ENCODE measurements around the gene DTNB.
"Not testable (repeated sequence)": the region's sequence is repeated elsewhere in the genome, so short reads cannot be mapped to it uniquely, and the experiment has no call there.

DTNB gene

GRCh38 chr2:25416674-25417073, 256.7 kb downstream of the DTNB start:
- Mint-ChIP-seq H3K4me1 (ENCODE audit: low read depth) (peaks cover 10% of the 10 kb centered on the region), H3K9me3 (peaks cover 9% of the 10 kb centered on the region), H3K36me3 (ENCODE audit: low read depth) (peaks cover 16% of the 10 kb centered on the region), H3K27ac (no peak overlapping the region), H3K4me3 (no peak overlapping the region), H3K27me3 (ENCODE audit: low read depth) (no peaks in the 10 kb centered on the region)
- DNase-seq (ENCODE audit: low spot score), result no peak

- Mint-ChIP-seq H3K36me3 (ENCODE audit: low read depth) (peaks cover 16% of the 10 kb centered on the region), H3K4me1 (ENCODE audit: low read depth) (peaks cover 10% of the 10 kb centered on the region), H3K27ac (no peak overlapping the region), H3K27me3 (ENCODE audit: low read depth) (no peaks in the 10 kb centered on the region), H3K4me3 (no peak overlapping the region), H3K9me3 (peaks cover 9% of the 10 kb centered on the region)
- DNase-seq (ENCODE audit: low spot score), result no peak
Measured at GRCh38 chr2:25414781-25415180, 258.6 kb downstream of the DTNB start.

GRCh38 chr2:25413409-25413808, 260.0 kb downstream of the DTNB start:
- not testable (repeated sequence) for H3K4me3 Mint-ChIP-seq, H3K27ac Mint-ChIP-seq

GRCh38 chr2:25411753-25412152, 261.6 kb downstream of the DTNB start:
- Mint-ChIP-seq H3K4me1 (ENCODE audit: low read depth) (peaks cover 4% of the 10 kb centered on the region), H3K4me3 (no peak overlapping the region), H3K9me3 (no peaks in the 10 kb centered on the region), H3K27me3 (ENCODE audit: low read depth) (no peaks in the 10 kb centered on the region), H3K27ac (no peak overlapping the region), H3K36me3 (ENCODE audit: low read depth) (peaks cover 2% of the 10 kb centered on the region)
- DNase-seq (ENCODE audit: low spot score), result no peak

More at GRCh38 chr2:25413409-25413808, 260.0 kb downstream of the DTNB start:
- DNase-seq (ENCODE audit: low spot score); H3K4me1 Mint-ChIP-seq (ENCODE audit: low read depth); H3K27me3 Mint-ChIP-seq (ENCODE audit: low read depth); H3K9me3 Mint-ChIP-seq: not testable (repeated sequence)
- peaks cover 11% of the 10 kb centered on the region for H3K36me3 Mint-ChIP-seq (ENCODE audit: low read depth)

GRCh38 chr2:25411281-25411680, 262.1 kb downstream of the DTNB start:
- Mint-ChIP-seq H3K27ac (no peak overlapping the region), H3K36me3 (ENCODE audit: low read depth) (no peaks in the 10 kb centered on the region), H3K27me3 (ENCODE audit: low read depth) (no peaks in the 10 kb centered on the region), H3K4me3 (no peak overlapping the region), H3K4me1 (ENCODE audit: low read depth) (peaks cover 2% of the 10 kb centered on the region), H3K9me3 (no peaks in the 10 kb centered on the region)
- DNase-seq (ENCODE audit: low spot score), result no peak

GRCh38 chr2:25410370-25410769, 263.0 kb downstream of the DTNB start:
- H3K9me3 Mint-ChIP-seq, result no peaks in the 10 kb centered on the region
- DNase-seq (ENCODE audit: low spot score), result no peak
- H3K27ac Mint-ChIP-seq, result no peak overlapping the region
- H3K27me3 Mint-ChIP-seq (ENCODE audit: low read depth), result no peaks in the 10 kb centered on the region
- peaks cover 2% of the 10 kb centered on the region for H3K4me1 Mint-ChIP-seq (ENCODE audit: low read depth)
- H3K36me3 Mint-ChIP-seq (ENCODE audit: low read depth), result no peaks in the 10 kb centered on the region
- no peak overlapping the region for H3K4me3 Mint-ChIP-seq

- no peak overlapping the region for H3K27ac Mint-ChIP-seq
- H3K36me3 Mint-ChIP-seq (ENCODE audit: low read depth), result no peaks in the 10 kb centered on the region
- no peak for DNase-seq (ENCODE audit: low spot score)
- no peaks in the 10 kb centered on the region for H3K9me3 Mint-ChIP-seq
- peaks cover 2% of the 10 kb centered on the region for H3K4me1 Mint-ChIP-seq (ENCODE audit: low read depth)
- no peak overlapping the region for H3K4me3 Mint-ChIP-seq
- H3K27me3 Mint-ChIP-seq (ENCODE audit: low read depth), result no peaks in the 10 kb centered on the region
Measured at GRCh38 chr2:25409468-25409867, 263.9 kb downstream of the DTNB start.

GRCh38 chr2:25409044-25409443, 264.3 kb downstream of the DTNB start:
- H3K36me3 Mint-ChIP-seq (ENCODE audit: low read depth), result no peaks in the 10 kb centered on the region
- no peaks in the 10 kb centered on the region for H3K9me3 Mint-ChIP-seq
- H3K4me1 Mint-ChIP-seq (ENCODE audit: low read depth), result peaks cover 4% of the 10 kb centered on the region
- H3K27ac Mint-ChIP-seq, result no peak overlapping the region
- no peak for DNase-seq (ENCODE audit: low spot score)
- no peaks in the 10 kb centered on the region for H3K27me3 Mint-ChIP-seq (ENCODE audit: low read depth)
- H3K4me3 Mint-ChIP-seq, result no peak overlapping the region

GRCh38 chr2:25405611-25406295, 267.6 kb downstream of the DTNB start:
- Mint-ChIP-seq H3K4me3 (no peak overlapping the region), H3K27ac (no peak overlapping the region), H3K9me3 (no peaks in the 10 kb centered on the region), H3K4me1 (ENCODE audit: low read depth) (peaks cover 30% of the 10 kb centered on the region), H3K36me3 (ENCODE audit: low read depth) (peaks cover 1% of the 10 kb centered on the region), H3K27me3 (ENCODE audit: low read depth) (no peaks in the 10 kb centered on the region)
- DNase-seq (ENCODE audit: low spot score), result no peak

GRCh38 chr2:25403120-25403760, 270.1 kb downstream of the DTNB start:
- not testable (repeated sequence) for DNase-seq (ENCODE audit: low spot score)

GRCh38 chr2:25402477-25402876, 270.9 kb downstream of the DTNB start:
- H3K4me3 Mint-ChIP-seq, result peak overlapping the region; percentile 30
- H3K27ac Mint-ChIP-seq, result peak overlapping the region; percentile 83
- H3K4me1 Mint-ChIP-seq (ENCODE audit: low read depth), result peaks cover 28% of the 10 kb centered on the region
- no peaks in the 10 kb centered on the region for H3K9me3 Mint-ChIP-seq
- no peaks in the 10 kb centered on the region for H3K27me3 Mint-ChIP-seq (ENCODE audit: low read depth)
- DNase-seq (ENCODE audit: low spot score), result no peak
- peaks cover 1% of the 10 kb centered on the region for H3K36me3 Mint-ChIP-seq (ENCODE audit: low read depth)

More at GRCh38 chr2:25403120-25403760, 270.1 kb downstream of the DTNB start:
- H3K4me1 Mint-ChIP-seq (ENCODE audit: low read depth), result peaks cover 28% of the 10 kb centered on the region
- H3K27me3 Mint-ChIP-seq (ENCODE audit: low read depth); H3K9me3 Mint-ChIP-seq; H3K36me3 Mint-ChIP-seq (ENCODE audit: low read depth): not testable (repeated sequence)
- peak overlapping the region; percentile 52 for H3K4me3 Mint-ChIP-seq
- peak overlapping the region; percentile 83 for H3K27ac Mint-ChIP-seq

- H3K36me3 Mint-ChIP-seq (ENCODE audit: low read depth), result peaks cover 1% of the 10 kb centered on the region
- H3K4me3 Mint-ChIP-seq, result no peak overlapping the region
- H3K27ac Mint-ChIP-seq, result peak overlapping the region; percentile 50
- no peaks in the 10 kb centered on the region for H3K27me3 Mint-ChIP-seq (ENCODE audit: low read depth)
- H3K4me1 Mint-ChIP-seq (ENCODE audit: low read depth), result peaks cover 28% of the 10 kb centered on the region
- DNase-seq (ENCODE audit: low spot score), result no peak
- no peaks in the 10 kb centered on the region for H3K9me3 Mint-ChIP-seq
Measured at GRCh38 chr2:25401307-25402026, 271.9 kb downstream of the DTNB start.

GRCh38 chr2:25400576-25401216, 272.7 kb downstream of the DTNB start:
- Mint-ChIP-seq H3K27me3 (ENCODE audit: low read depth) (no peaks in the 10 kb centered on the region), H3K9me3 (no peaks in the 10 kb centered on the region), H3K36me3 (ENCODE audit: low read depth) (peaks cover 1% of the 10 kb centered on the region), H3K27ac (no peak overlapping the region), H3K4me1 (ENCODE audit: low read depth) (peaks cover 28% of the 10 kb centered on the region), H3K4me3 (no peak overlapping the region)
- DNase-seq (ENCODE audit: low spot score), result no peak

GRCh38 chr2:25400169-25400568, 273.2 kb downstream of the DTNB start:
- no peak overlapping the region for H3K4me3 Mint-ChIP-seq
- H3K4me1 Mint-ChIP-seq (ENCODE audit: low read depth), result peaks cover 28% of the 10 kb centered on the region
- H3K27ac Mint-ChIP-seq, result no peak overlapping the region
- no peak for DNase-seq (ENCODE audit: low spot score)
- H3K9me3 Mint-ChIP-seq, result no peaks in the 10 kb centered on the region
- H3K36me3 Mint-ChIP-seq (ENCODE audit: low read depth), result peaks cover 1% of the 10 kb centered on the region
- no peaks in the 10 kb centered on the region for H3K27me3 Mint-ChIP-seq (ENCODE audit: low read depth)
